Liver (tissue), 5 donors: Measurements from ENCODE around the gene ATP6V1G2. TPM values are rescaled to one million over a fixed set of nuclear protein-coding genes. Genes with fewer than 3 reads are reported as not detected.

ENCODE experiments used
- polyA plus RNA-seq, 2 donors: library from polyadenylated mRNA; stranded (reverse) in 1 of 2; unstranded in 1 of 2; fragments of 200-250 nt in 1 of 2; fragments of >200 nt in 1 of 2; fragmentation: Nextera tagmentation in 1 of 2; extraction: Ambion mirVana in 1 of 2; gene quantifications; one replicate each; pipeline versions ENCODE4 v1.2.1 to v1.2.3, GENCODE V29; 2013 to 2015
- small RNA-seq: library from RNA; depleted of rRNA; stranded (forward); fragments of <200 nt; gene quantifications from one replicate; pipeline ENCODE3, GENCODE V24; 2014
- total RNA-seq, 2 donors: library from RNA; depleted of rRNA; stranded (reverse); fragments of >200 nt; gene quantifications; one replicate each; pipeline ENCODE4 v1.2.3, GENCODE V29; 2014
- donor health status: healthy.
- donor health status: healthy.
- donor health status: healthy.

Gene ATP6V1G2
- total and polyA plus RNA-seq, 4 donors: 0.14 to 0.36 (median 0.26) TPM

Small RNA genes lying within 50 kb of the gene (small RNA-seq; reads per million reads assigned to genes)
- gene AL663061.1 (not detected), gene RF00019 (not detected), gene SNORD117 (207 reads per million, percentile 98 among the genes with 10 or more reads in this experiment), gene SNORD84 (not detected)

Other genes with a start within 250 kb of the ATP6V1G2 start
Only the 30 nearest of the 31 such genes appear.
- gene HLA-B, start 189.4 kb downstream of the ATP6V1G2 start, total RNA-seq: 100 to 1,000 TPM; 341 to 369 TPM
- gene HLA-B, start 189.4 kb downstream of the ATP6V1G2 start, polyA plus RNA-seq: 100 to 1,000 TPM; 464 to 864 TPM
- gene MICA, start 143.0 kb downstream of the ATP6V1G2 start, total RNA-seq: 1 to 10 TPM; 3.3 to 9.1 TPM
- gene MICA, start 143.0 kb downstream of the ATP6V1G2 start, polyA plus RNA-seq: 1 to 10 TPM; 3.2 to 5.0 TPM
- gene MICB, start 48.5 kb downstream of the ATP6V1G2 start, total RNA-seq: 1 to 10 TPM; 1.8 to 4.9 TPM
- under 1 TPM; 0.19 to 0.66 TPM for gene MICB, start 48.5 kb downstream of the ATP6V1G2 start, polyA plus RNA-seq
- under 1 TPM in 1 of 2 donors, not detected in 1; 0.56 TPM for gene MCCD1, start 17.6 kb downstream of the ATP6V1G2 start, total RNA-seq
- gene MCCD1, start 17.6 kb downstream of the ATP6V1G2 start, polyA plus RNA-seq: not detected
- 100 to 1,000 TPM; 151 to 254 TPM for gene DDX39B, start 4.6 kb downstream of the ATP6V1G2 start, total RNA-seq
- gene DDX39B, start 4.6 kb downstream of the ATP6V1G2 start, polyA plus RNA-seq: 100 to 1,000 TPM in 1 of 2 donors, 10 to 100 TPM in 1; 75.0 to 120 TPM
- 1 to 10 TPM; 6.7 to 8.0 TPM for gene NFKBIL1, start 1.0 kb upstream of the ATP6V1G2 start, total RNA-seq
- 1 to 10 TPM; 3.3 to 9.6 TPM for gene NFKBIL1, start 1.0 kb upstream of the ATP6V1G2 start, polyA plus RNA-seq
- gene LTA, start 25.7 kb upstream of the ATP6V1G2 start, total RNA-seq: not detected
- under 1 TPM in 1 of 2 donors, not detected in 1; 0.05 TPM for gene LTA, start 25.7 kb upstream of the ATP6V1G2 start, polyA plus RNA-seq
- gene TNF, start 29.0 kb upstream of the ATP6V1G2 start, total RNA-seq: under 1 TPM; 0.19 to 0.42 TPM
- under 1 TPM in 1 of 2 donors, not detected in 1; 0.06 TPM for gene TNF, start 29.0 kb upstream of the ATP6V1G2 start, polyA plus RNA-seq
- 1 to 10 TPM in 1 of 2 donors, under 1 TPM in 1; 0.67 to 5.3 TPM for gene LTB, start 35.8 kb upstream of the ATP6V1G2 start, total RNA-seq
- 1 to 10 TPM; 1.4 to 1.7 TPM for gene LTB, start 35.8 kb upstream of the ATP6V1G2 start, polyA plus RNA-seq
- 10 to 100 TPM; 10.4 to 24.6 TPM for gene LST1, start 39.7 kb upstream of the ATP6V1G2 start, total RNA-seq
- gene LST1, start 39.7 kb upstream of the ATP6V1G2 start, polyA plus RNA-seq: 10 to 100 TPM; 11.6 to 15.3 TPM
- gene NCR3, start 46.4 kb upstream of the ATP6V1G2 start, total RNA-seq: under 1 TPM in 1 of 2 donors, not detected in 1; 0.42 TPM
- under 1 TPM; 0.14 to 0.71 TPM for gene NCR3, start 46.4 kb upstream of the ATP6V1G2 start, polyA plus RNA-seq
- gene AIF1, start 68.6 kb upstream of the ATP6V1G2 start, total RNA-seq: 10 to 100 TPM; 12.2 to 46.8 TPM
- 10 to 100 TPM; 24.9 to 28.6 TPM for gene AIF1, start 68.6 kb upstream of the ATP6V1G2 start, polyA plus RNA-seq
- 10 to 100 TPM; 27.2 to 31.9 TPM for gene PRRC2A, start 74.1 kb upstream of the ATP6V1G2 start, total RNA-seq
- gene PRRC2A, start 74.1 kb upstream of the ATP6V1G2 start, polyA plus RNA-seq: 10 to 100 TPM; 21.9 to 39.3 TPM
- gene BAG6, start 106.1 kb upstream of the ATP6V1G2 start, total RNA-seq: 100 to 1,000 TPM; 109 to 119 TPM
- 100 to 1,000 TPM in 1 of 2 donors, 10 to 100 TPM in 1; 64.9 to 116 TPM for gene BAG6, start 106.1 kb upstream of the ATP6V1G2 start, polyA plus RNA-seq
- 100 to 1,000 TPM in 1 of 2 donors, 10 to 100 TPM in 1; 89.8 to 164 TPM for gene APOM, start 109.3 kb upstream of the ATP6V1G2 start, total RNA-seq
- gene APOM, start 109.3 kb upstream of the ATP6V1G2 start, polyA plus RNA-seq: 100 to 1,000 TPM; 182 to 587 TPM
- 10 to 100 TPM in 1 of 2 donors, 1 to 10 TPM in 1; 8.1 to 10.8 TPM for gene C6orf47, start 114.2 kb upstream of the ATP6V1G2 start, total RNA-seq
- 1 to 10 TPM; 2.0 to 6.7 TPM for gene C6orf47, start 114.2 kb upstream of the ATP6V1G2 start, polyA plus RNA-seq
- gene GPANK1, start 118.4 kb upstream of the ATP6V1G2 start, total RNA-seq: 10 to 100 TPM in 1 of 2 donors, 1 to 10 TPM in 1; 8.7 to 13.9 TPM
- gene GPANK1, start 118.4 kb upstream of the ATP6V1G2 start, polyA plus RNA-seq: 10 to 100 TPM in 1 of 2 donors, 1 to 10 TPM in 1; 7.6 to 13.8 TPM
- gene CSNK2B, start 119.5 kb upstream of the ATP6V1G2 start, total RNA-seq: 10 to 100 TPM; 58.1 to 60.5 TPM
- gene CSNK2B, start 119.5 kb upstream of the ATP6V1G2 start, polyA plus RNA-seq: 100 to 1,000 TPM in 1 of 2 donors, 10 to 100 TPM in 1; 93.5 to 108 TPM
- gene LY6G5B, start 123.4 kb upstream of the ATP6V1G2 start, total RNA-seq: 1 to 10 TPM; 1.4 to 5.9 TPM
- 1 to 10 TPM; 1.2 to 2.8 TPM for gene LY6G5B, start 123.4 kb upstream of the ATP6V1G2 start, polyA plus RNA-seq
- 1 to 10 TPM in 1 of 2 donors, under 1 TPM in 1; 0.59 to 1.1 TPM for gene LY6G5C, start 134.5 kb upstream of the ATP6V1G2 start, total RNA-seq
- 1 to 10 TPM; 1.1 to 2.5 TPM for gene LY6G5C, start 134.5 kb upstream of the ATP6V1G2 start, polyA plus RNA-seq
- gene ABHD16A, start 156.7 kb upstream of the ATP6V1G2 start, total RNA-seq: 10 to 100 TPM; 39.1 to 59.4 TPM
- gene ABHD16A, start 156.7 kb upstream of the ATP6V1G2 start, polyA plus RNA-seq: 10 to 100 TPM; 26.6 to 30.8 TPM
- 1 to 10 TPM in 1 of 2 donors, under 1 TPM in 1; 0.08 to 3.2 TPM for gene LY6G6F, start 160.3 kb upstream of the ATP6V1G2 start, total RNA-seq
- not detected for gene LY6G6F, start 160.3 kb upstream of the ATP6V1G2 start, polyA plus RNA-seq
- gene LY6G6D, start 168.7 kb upstream of the ATP6V1G2 start, total RNA-seq: not detected
- not detected for gene LY6G6D, start 168.7 kb upstream of the ATP6V1G2 start, polyA plus RNA-seq
- not detected for gene LY6G6C, start 175.1 kb upstream of the ATP6V1G2 start, total RNA-seq
- not detected for gene LY6G6C, start 175.1 kb upstream of the ATP6V1G2 start, polyA plus RNA-seq
- gene MPIG6B, start 176.8 kb upstream of the ATP6V1G2 start, total RNA-seq: 10 to 100 TPM in 1 of 2 donors, under 1 TPM in 1; 0.08 to 10.7 TPM
- gene MPIG6B, start 176.8 kb upstream of the ATP6V1G2 start, polyA plus RNA-seq: under 1 TPM; 0.15 to 0.33 TPM
- gene DDAH2, start 182.7 kb upstream of the ATP6V1G2 start, total RNA-seq: 10 to 100 TPM; 23.8 to 31.4 TPM
- 10 to 100 TPM; 19.8 to 22.6 TPM for gene DDAH2, start 182.7 kb upstream of the ATP6V1G2 start, polyA plus RNA-seq
- gene CLIC1, start 189.9 kb upstream of the ATP6V1G2 start, total RNA-seq: 100 to 1,000 TPM in 1 of 2 donors, 10 to 100 TPM in 1; 56.5 to 124 TPM
- 10 to 100 TPM; 63.7 to 65.2 TPM for gene CLIC1, start 189.9 kb upstream of the ATP6V1G2 start, polyA plus RNA-seq
- 1 to 10 TPM; 5.9 to 6.4 TPM for gene MSH5, start 193.4 kb upstream of the ATP6V1G2 start, total RNA-seq
- 1 to 10 TPM; 1.2 to 2.2 TPM for gene MSH5, start 193.4 kb upstream of the ATP6V1G2 start, polyA plus RNA-seq
- gene SAPCD1, start 216.0 kb upstream of the ATP6V1G2 start, total RNA-seq: 1 to 10 TPM in 1 of 2 donors, under 1 TPM in 1; 0.59 to 2.6 TPM
- gene SAPCD1, start 216.0 kb upstream of the ATP6V1G2 start, polyA plus RNA-seq: under 1 TPM in 1 of 2 donors, not detected in 1; 0.68 TPM
- 1 to 10 TPM in 1 of 2 donors, under 1 TPM in 1; 0.17 to 2.0 TPM for gene VWA7, start 230.7 kb upstream of the ATP6V1G2 start, total RNA-seq
- 1 to 10 TPM in 1 of 2 donors, under 1 TPM in 1; 0.81 to 1.0 TPM for gene VWA7, start 230.7 kb upstream of the ATP6V1G2 start, polyA plus RNA-seq